Astrocyte of the cerebellum (primary cell): ENCODE results near the gene CDH12.
"Not testable (repeated sequence)": the region's sequence is repeated elsewhere in the genome, so short reads cannot be mapped to it uniquely, and the experiment has no call there.

Experiments used
- DNase-seq: peaks from one replicate; pipeline ENCODE4 v3.0.0-alpha.2; 2011; ENCODE audit warnings: low read depth
- H3K4me3 ChIP-seq: 2 replicates; pipeline ENCODE4 v1.5.1; 2011; ENCODE audit warnings: mild to moderate bottlenecking, low read depth, low read length, moderate library complexity
- CTCF ChIP-seq: IDR thresholded peaks from 2 replicates; pipeline ENCODE4 v1.5.1; 2012; ENCODE audit warnings: low read length, low read depth, moderate library complexity, mild to moderate bottlenecking; ENCODE audit errors: missing control alignments
- in situ Hi-C: cut with HindIII; loops from 2 replicates; pipeline ENCODE4 v1.10.0; 2017; ENCODE audit warnings: low sequenced_read_pairs

CDH12 gene

DNA sequence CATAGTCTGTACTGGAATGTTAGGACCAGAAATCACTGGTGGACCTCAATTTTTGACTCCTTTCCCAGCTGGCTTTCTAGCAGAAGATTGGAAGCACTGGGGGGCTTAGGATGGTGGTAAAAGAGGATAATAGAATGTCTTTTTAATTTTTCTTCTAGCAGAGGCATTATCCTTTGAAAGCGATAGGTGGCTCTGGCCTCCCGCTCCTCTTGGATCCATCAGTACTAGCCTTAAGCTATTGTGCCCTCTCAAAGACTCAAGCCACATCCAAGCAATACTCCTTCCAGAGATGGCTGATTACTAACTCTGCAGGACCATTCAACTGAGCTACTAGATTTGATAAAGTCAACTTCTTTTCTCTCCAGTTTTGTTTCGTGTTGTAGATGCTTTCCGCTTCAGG is 610.6 kb downstream of the CDH12 start:
- TF ChIP-seq CTCF = no peak
- no peak overlapping the region for H3K4me3 ChIP-seq
- no peak for DNase-seq
- in situ Hi-C loops = no loop called here

DNA sequence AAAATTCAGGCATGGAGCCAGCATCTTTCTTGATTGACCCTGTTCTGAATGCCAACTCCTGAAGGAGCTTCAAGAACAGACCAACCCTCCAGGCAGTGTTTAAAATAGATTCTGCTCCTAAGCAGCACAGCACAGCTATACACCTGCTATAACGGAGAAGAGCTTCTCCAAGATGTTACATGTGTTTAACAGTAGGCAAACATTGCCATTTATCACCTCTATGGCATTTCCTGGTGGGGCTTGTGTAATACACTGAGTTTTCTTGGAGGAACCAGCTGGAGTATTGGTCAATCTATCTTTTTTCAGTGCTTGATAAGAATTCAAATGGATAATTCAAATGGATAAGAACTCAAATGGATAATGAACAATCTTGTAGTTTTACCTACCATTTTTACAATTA is 615.1 kb downstream of the CDH12 start:
- no peak for DNase-seq
- no peak overlapping the region for H3K4me3 ChIP-seq
- in situ Hi-C loops = no loop called here
- no peak for TF ChIP-seq CTCF

DNA sequence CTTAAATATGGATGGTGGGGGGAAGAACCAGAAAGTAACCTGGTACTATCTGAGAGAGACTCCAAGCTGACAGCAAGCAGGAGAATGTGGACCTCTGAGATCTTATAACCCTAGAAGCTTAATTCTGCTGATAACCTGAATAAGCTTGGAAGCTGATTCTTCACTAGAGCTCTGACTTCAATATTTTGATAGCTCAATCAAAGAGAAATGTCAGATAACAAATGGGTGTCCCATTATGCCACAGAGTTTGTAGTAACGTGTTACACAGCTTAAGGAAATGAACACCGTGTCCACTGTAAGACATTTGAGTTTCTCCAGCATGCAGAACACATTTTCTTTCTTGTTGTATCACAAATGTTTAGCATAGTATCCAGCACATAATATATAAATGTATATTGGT is 626.7 kb downstream of the CDH12 start:
- DNase-seq = no peak
- no peak for TF ChIP-seq CTCF
- in situ Hi-C loops = no loop called here
- no peak overlapping the region for H3K4me3 ChIP-seq

DNA sequence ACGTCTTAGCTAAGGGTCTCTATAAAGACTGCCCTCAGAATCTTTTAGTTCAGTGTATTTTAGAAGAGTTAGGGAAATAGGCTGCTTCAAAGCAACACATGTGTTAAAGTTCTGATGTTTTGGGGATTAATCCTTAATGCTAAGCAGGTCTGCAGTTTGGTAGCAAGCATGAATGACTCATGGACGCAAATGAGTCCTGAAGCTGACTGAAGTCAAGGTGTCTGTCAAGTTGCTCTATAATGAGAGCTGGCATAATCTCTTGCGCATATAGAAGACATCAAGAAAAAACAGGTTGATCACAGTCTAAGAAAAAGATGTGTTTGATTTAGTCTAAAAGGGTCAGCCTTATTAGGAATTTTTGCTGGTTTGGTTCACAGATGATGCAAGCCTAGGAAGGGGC is 630.1 kb downstream of the CDH12 start:
- no peak overlapping the region for H3K4me3 ChIP-seq
- TF ChIP-seq CTCF = no peak
- in situ Hi-C loops = no loop called here
- DNase-seq = no peak

- in situ Hi-C loops, H3K4me3 ChIP-seq, DNase-seq: not testable (repeated sequence)
- peak; percentile 35 for TF ChIP-seq CTCF
These were observed 639.2 kb downstream of the CDH12 start for GRCh38 chr5:22213703-22214495.

DNA sequence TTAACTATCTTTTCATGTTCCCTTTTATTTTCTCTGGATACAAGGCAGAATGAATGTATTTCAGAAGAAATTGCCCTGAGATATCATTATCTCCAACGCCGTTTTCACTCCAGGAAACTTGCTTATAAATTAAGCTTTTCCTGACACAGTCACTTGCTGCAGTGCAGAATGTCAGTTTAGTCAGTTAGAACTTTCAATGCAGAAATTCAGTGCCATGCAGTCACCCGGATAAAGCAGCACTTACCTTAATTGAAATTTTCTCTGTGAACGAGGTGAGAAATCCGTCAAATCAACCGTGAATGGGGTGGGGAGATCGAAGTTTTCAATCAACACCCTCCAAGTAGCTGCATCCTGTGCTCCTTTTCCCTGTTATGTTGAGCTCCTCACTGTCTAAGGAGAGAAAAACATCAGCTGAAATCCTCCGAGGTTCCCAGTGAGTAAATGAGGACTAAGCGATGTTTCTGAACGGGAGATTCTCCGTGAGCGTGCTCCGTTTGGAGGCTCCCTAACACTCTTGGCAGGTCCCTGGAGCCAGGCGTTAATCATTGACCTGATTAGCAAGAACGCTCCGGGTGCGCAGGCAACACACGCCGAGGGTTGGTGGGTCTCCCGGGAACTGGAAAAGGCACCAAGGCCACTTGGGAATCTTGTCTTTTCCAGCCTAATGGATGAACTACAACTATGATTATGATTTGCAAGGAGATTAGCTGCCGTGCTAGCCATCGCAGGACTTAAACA is 640.7 kb downstream of the CDH12 start:
- H3K4me3 ChIP-seq, in situ Hi-C loops, DNase-seq: not testable (repeated sequence)

DNA sequence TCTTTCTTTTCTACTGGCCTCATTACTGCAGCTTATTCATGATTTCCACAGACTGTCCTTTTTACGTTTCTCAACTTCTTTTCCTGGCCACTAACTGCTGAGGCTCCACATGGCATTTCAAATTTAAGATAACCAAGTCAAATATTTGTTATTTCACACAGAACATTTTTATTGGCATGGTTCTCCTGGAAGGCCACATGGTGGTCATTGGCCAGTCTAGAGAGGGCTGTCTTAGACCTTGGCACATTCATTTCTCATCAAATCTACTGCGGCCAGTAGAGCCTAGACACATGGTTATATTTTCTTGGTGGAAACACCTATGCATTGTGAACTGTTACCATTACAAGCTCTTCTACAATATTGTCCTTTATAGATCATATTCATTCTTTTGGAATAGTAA is 644.7 kb downstream of the CDH12 start:
- in situ Hi-C loops, H3K4me3 ChIP-seq, DNase-seq: not testable (repeated sequence)

- in situ Hi-C loops, H3K4me3 ChIP-seq, DNase-seq: not testable (repeated sequence)
These were observed 664.5 kb downstream of the CDH12 start for GRCh38 chr5:22188651-22189050.

GRCh38 chr5:22187632-22188228 is 665.4 kb downstream of the CDH12 start:
- DNase-seq, H3K4me3 ChIP-seq, in situ Hi-C loops: not testable (repeated sequence)

GRCh38 chr5:22169226-22169625 is 683.9 kb downstream of the CDH12 start:
- in situ Hi-C loops, DNase-seq, H3K4me3 ChIP-seq: not testable (repeated sequence)

GRCh38 chr5:22168704-22169103 is 684.4 kb downstream of the CDH12 start:
- in situ Hi-C loops, H3K4me3 ChIP-seq, DNase-seq: not testable (repeated sequence)
